ENCODE data around the gene FHOD1.

The FHOD1 gene

DNA sequence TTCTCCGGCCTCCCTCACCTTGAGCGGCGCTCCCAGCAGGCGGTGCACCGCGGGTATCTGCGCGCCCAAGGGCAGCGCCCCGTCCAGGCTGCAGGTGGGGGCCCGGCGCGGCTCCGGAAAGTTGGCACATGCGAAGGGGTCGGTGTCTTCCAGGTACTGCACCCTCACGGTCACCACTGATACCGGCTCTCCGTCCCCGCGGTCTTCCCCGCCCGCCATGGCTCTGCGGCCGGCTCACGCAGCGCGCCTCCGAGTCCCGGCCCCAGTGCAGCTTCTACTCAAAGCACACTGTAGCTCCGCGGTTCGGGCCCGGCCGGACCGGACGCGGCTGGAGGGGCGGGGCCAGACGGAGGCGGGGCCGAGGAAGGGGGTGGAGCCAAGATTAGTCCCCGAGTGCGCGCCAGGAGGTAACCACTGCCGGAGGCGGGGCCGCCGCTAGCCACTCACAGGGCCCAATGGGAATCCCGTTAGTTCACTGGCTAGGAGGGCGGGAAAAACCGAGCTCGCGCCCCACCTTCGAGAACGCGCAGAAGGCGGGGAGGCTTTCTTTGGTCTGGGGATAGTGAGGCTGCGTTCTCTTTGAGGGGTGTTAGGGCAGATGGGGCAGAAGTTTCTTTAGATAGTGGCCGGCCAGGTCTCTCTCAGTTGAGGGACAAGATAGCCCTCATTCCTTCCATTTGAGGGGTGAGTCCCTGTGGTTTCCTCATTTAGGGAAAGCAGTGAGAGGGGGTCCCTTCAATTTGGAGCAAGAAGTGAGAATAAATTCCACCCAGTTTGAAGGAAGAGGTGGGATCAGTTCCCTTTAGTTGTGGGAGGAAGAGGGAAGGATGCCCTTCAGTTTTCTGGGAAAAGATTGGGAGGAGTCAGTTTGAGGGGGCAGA, at the start of gene FHOD1:
FHOD1 (minus strand) TSS at position 290 of the 881 bp plus-strand sequence; CDS start at position 219, 71 bp downstream.
- peak; percentile 68 for DNase-seq (ENCODE audit: low read depth, low spot score)

DNA sequence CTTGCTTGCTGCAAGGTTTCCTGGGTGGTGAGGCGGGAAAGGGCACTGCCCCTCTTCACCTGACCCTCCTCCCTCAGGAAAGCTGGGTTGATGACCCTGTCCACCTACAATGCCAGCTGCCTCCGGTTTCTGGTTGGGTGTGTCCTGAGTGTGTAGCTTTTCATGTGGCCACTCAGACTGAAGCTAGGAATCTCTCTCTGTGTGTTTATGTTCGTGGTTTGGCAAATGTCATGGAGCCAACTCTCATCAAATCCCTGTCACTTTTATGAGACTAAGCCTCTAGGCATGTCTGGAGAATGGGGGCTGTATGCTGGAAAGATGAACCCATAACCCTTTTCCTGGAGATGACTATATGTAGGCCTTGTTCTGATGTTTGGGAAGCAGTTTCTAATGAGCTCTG, 49.1 kb upstream of the FHOD1 start:
- no peak for DNase-seq (ENCODE audit: low read depth, low spot score)

DNA sequence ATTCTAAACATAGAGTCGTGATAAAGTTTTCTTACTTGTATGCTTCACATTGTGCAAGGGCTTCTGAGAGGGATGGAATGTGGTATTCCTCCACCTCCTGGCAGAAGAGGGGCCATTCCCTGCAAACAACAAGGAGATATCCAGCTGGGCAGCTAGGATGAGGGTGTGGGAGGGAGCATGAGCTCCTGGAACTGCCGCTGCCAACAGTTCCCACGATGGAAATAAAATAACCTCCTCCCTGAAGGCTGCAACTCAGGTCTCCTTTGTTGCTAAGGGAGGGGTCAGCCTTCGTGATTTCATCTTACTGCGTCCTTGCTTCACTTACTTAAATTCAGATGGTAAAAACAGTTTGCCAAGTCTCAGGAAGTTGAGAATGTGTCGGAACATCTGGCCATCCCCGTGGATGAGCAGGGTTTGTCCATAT, 47.7 kb upstream of the FHOD1 start:
- no peak for DNase-seq (ENCODE audit: low read depth, low spot score)

DNA sequence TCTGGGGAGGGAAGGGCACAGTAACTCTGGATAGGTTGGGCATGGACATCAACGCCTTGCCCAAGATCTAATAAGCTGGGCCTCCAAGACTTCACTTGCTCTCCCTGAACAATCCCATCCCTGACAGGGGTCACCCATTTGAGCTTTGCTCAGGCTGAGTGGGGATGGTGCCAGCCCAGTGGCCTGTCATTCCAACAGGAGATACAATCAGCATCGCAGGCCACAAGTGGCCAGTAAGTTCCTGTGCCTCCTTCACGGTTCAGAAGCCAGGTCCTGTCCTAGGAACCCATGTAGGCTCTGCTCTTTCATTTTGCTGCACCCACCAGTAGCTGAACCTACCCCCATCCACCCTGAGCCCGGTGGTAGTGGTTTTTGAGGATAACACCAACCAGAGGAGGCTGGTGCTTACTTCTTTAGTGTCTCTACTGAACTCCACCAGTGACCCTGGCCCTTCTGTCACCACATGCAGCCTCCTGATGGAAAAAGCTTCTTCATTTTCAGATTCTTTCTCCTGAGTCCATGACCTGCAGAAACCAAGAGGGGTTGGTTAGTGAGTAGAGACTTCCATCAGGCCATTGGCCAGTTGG, 47.0 kb upstream of the FHOD1 start:
- no peak for DNase-seq (ENCODE audit: low read depth, low spot score)

- no peak for DNase-seq (ENCODE audit: low read depth, low spot score)
These were observed 44.2 kb upstream of the FHOD1 start for GRCh38 chr16:67291461-67291860.

DNA sequence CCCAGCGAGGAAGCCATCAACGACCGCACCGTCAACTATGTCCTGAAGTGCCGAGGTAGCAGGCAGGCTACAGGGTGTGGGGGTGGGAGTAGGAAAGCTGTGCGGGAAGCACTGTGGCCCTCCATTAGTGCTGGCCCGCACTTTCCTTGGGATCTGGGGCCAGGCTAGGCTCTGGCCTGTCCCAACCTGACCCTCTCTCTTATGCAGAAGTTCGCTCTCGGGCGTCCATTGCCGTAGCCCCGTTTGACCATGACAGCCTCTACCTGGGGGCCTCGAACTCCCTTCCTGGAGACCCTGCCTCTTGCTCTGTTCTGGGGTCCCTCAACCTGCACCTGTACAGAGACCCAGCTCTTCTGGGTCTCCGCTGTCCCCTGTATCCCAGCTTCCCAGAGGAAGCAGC, 40.7 kb upstream of the FHOD1 start:
- DNase-seq (ENCODE audit: low read depth, low spot score): no peak

DNA sequence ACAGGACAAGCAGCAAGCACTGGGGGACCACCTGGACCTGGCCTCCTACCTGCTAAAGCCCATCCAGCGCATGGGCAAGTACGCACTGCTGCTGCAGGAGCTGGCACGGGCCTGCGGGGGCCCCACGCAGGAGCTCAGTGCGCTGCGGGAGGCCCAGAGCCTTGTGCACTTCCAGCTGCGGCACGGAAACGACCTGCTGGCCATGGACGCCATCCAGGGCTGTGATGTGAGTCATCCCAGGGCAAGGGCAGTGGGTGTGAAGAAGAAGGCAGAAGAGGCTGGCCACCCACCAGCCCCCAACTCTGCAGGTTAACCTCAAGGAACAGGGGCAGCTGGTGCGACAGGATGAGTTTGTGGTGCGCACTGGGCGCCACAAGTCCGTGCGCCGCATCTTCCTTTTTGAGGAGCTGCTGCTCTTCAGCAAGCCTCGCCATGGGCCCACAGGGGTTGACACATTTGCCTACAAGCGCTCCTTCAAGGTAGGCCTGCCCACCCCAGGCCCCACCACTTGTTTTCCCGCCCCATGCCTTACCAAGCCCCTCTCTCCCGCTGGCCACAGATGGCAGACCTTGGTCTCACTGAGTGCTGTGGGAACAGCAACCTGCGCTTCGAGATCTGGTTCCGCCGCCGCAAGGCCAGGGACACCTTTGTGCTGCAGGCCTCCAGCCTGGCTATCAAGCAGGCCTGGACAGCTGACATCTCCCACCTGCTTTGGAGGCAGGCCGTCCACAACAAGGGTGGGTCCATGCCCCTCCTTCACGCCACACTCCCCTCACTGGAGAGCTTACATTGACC, 39.4 kb upstream of the FHOD1 start:
- DNase-seq (ENCODE audit: low read depth, low spot score): no peak

- no peak for DNase-seq (ENCODE audit: low read depth, low spot score)
These were observed 37.7 kb upstream of the FHOD1 start for GRCh38 chr16:67284699-67285646.

DNA sequence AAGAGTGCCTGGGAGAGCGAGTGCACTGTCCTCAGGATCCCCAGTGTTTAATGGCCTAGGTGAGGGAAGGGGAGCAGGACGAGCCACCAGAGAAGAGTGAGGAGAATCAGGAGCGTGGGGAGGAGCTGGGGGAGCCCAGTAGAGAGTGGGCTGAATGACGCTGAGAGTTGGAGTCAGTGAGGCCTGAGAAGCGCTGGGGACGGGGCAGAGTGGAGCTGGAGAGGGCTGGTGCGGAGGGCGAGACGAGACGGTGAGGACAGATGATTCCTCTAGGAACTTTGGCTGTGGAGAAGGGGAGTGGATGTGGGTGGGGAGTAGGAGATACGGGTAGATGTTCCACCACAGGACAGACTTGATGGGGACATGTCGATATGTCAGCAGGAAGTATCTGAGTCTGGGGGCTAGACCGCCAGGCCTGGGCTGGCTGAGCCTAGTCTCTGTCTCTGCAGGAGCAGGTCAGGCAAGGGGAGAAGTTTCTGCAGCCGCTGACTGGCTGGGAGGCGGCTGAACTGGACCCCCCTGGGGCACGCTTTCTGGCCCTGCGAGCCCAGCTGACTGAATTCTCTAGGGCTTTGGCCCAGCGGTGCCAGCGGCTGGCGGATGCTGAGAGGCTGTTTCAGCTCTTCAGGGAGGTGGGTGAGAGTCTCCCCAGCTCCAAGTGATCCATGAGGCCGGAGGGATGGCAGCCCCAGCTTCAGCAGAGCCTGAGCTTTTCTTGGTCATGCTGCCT, 36.7 kb upstream of the FHOD1 start:
- no peak for DNase-seq (ENCODE audit: low read depth, low spot score)

GRCh38 chr16:67283039-67283825, 36.0 kb upstream of the FHOD1 start:
- no peak for DNase-seq (ENCODE audit: low read depth, low spot score)

GRCh38 chr16:67282447-67282805, 35.1 kb upstream of the FHOD1 start:
- DNase-seq (ENCODE audit: low read depth, low spot score): no peak

GRCh38 chr16:67281536-67282446, 34.5 kb upstream of the FHOD1 start:
- no peak for DNase-seq (ENCODE audit: low read depth, low spot score)

DNA sequence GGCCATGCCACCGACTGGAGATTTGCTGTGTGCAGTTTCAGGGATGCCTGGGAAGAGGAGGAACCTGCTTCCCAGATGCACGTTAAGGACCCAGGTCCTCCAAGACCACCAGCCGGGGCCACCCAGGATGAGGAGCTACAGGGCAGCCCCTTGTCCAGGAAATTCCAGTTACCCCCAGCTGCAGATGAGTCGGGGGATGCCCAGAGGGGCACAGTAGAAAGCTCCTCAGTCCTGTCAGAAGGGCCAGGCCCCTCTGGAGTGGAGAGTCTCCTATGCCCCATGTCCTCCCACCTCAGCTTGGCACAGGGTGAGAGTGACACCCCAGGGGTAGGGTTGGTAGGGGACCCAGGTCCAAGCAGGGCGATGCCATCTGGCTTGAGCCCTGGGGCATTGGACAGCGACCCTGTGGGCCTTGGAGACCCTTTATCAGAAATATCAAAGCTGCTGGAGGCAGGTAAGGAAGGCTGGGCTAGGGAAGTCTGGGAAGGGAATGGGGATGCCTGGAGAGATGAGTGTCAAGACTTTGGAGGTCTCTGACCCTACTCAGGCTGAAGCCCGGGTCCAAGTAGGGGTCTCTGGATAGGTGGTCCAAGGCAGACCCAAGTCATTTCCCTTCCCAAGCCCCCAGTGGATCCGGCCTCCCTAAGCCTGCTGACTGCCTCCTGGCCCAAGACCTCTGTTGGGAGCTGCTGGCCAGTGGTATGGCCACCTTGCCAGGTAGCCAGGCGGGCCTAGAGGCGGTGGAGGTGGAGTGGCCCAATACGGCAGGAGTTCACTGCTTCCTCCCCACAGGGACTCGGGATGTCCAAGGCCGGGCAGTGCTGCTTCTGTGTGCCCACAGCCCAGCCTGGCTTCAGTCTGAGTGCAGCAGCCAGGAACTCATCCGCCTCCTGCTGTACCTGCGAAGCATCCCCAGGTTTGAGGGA, 33.1 kb upstream of the FHOD1 start:
- DNase-seq (ENCODE audit: low read depth, low spot score): no peak

DNA sequence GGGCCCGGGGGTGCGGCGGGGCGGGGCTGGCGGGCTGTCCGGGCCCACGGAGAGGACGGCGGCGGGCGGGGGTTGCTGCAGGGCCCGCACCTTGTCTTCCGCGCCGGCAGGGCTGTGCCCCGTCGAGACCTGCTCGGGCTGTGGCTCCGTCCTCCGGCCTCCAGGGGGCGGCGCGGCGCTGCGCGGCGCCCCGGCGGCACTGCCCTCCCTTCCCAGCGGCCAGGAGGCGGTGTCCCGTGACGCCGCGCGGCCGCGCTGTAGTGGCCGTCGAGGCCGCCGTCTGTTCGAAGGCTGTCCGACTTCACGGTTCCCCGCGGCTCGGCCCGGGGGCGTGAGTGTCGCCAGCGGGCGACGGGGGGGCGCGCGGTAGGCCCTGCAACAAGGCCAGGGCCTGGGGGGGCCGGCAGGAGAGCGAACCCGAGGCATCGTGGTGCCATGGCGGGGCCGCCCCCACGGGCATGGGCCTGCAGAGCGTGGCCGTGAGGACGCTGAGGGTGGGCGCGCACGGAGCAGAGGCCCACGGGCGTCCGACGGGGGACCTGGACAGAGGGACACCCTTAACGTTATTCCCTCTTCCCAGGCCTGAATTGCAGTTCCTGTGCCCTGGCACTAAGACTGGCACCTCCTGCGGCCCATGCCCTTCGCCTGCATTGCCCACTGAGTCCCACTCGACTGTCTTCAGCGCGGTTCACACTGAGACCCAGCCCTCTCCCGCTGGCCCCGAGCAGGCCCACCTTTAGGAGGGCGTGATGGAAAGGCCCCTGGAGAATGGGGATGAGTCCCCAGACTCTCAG, 32.2 kb upstream of the FHOD1 start, which contains the start of gene PLEKHG4:
PLEKHG4 (plus strand) TSS at position 237 of the 794 bp plus-strand sequence; CDS start at position 750, 513 bp downstream.
- no peak for DNase-seq (ENCODE audit: low read depth, low spot score)

- no peak for DNase-seq (ENCODE audit: low read depth, low spot score)
These were observed 31.6 kb upstream of the FHOD1 start for GRCh38 chr16:67278773-67279295.

DNA sequence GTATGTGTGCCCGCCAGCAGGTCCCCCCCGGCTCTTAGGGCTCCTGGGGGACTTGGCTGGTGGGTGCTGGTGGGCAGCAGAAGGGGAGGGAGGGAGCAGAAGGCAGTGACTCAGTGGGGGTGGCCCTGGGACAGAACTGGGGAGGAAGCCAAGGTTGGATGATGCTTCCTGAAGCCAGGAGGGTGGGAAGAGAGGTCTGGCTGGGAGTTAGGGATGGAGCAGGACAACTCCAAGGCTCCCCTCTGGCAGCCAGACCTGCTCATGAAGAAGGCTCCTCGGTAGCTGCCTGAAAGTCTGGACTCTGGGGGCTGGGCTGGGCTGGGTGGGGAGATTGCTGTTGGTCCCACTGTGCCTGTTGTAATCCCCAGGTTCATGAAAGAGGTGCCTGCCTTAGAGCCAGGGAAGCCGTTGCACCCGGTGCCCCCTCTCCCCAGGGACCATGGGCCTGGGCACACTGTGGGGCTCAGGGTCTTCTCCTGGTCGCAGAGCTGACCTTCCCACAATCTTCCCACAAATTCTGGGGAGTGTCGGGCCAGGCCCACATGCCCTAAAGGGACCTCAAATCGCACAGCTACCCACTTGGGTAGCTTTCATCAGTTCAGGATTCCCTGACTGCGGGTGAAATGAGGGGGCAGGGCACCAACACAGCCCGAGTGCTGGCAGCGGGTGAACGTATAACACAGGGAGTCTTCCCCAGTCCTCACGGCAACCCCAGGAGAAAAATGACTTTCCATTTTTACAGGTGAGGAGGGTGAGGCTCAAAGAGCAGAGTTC, 30.9 kb upstream of the FHOD1 start:
- DNase-seq (ENCODE audit: low read depth, low spot score): no peak

Measured in brain pericyte (primary cell).